Activated naive CD4-positive, alpha-beta T cell treated with anti-CD3 and anti-CD28 coated beads, Interleukin-2, amount 50 U/mL, for 24 hours (primary cell): ENCODE measurements around the gene NTRK1.

Source experiments
- H3K27ac Mint-ChIP-seq: one replicate; pipeline ENCODE4 v1.8.0; 2021; ENCODE audit warnings: mild to moderate bottlenecking, mixed read lengths
- H3K27me3 Mint-ChIP-seq: one replicate; pipeline ENCODE4 v1.8.0; 2021; ENCODE audit warnings: mixed read lengths
- H3K36me3 Mint-ChIP-seq: one replicate; pipeline ENCODE4 v1.8.0; 2021; ENCODE audit warnings: mixed read lengths
- H3K4me1 Mint-ChIP-seq: one replicate; pipeline ENCODE4 v1.8.0; 2021; ENCODE audit warnings: mixed read lengths
- H3K4me3 Mint-ChIP-seq: one replicate; pipeline ENCODE4 v1.8.0; 2021; ENCODE audit warnings: mild to moderate bottlenecking, mixed read lengths
- H3K9me3 Mint-ChIP-seq: one replicate; pipeline ENCODE4 v1.8.0; 2021; ENCODE audit warnings: mixed read lengths

Gene NTRK1

GRCh38 chr1:156877433-156878170, 16.9 kb downstream of the NTRK1 start:
- Mint-ChIP-seq H3K27ac (no peak overlapping the region), H3K27me3 (peaks cover 8% of the 10 kb centered on the region), H3K4me1 (no peaks in the 10 kb centered on the region), H3K9me3 (no peaks in the 10 kb centered on the region), H3K4me3 (no peak overlapping the region), H3K36me3 (no peaks in the 10 kb centered on the region)

GRCh38 chr1:156879876-156880275, 19.2 kb downstream of the NTRK1 start:
- peaks cover 6% of the 10 kb centered on the region for H3K27me3 Mint-ChIP-seq
- H3K4me1 Mint-ChIP-seq, result no peaks in the 10 kb centered on the region
- H3K9me3 Mint-ChIP-seq, result no peaks in the 10 kb centered on the region
- no peak overlapping the region for H3K4me3 Mint-ChIP-seq
- no peaks in the 10 kb centered on the region for H3K36me3 Mint-ChIP-seq
- no peak overlapping the region for H3K27ac Mint-ChIP-seq

- H3K27ac Mint-ChIP-seq, result no peak overlapping the region
- H3K36me3 Mint-ChIP-seq, result no peaks in the 10 kb centered on the region
- peaks cover 5% of the 10 kb centered on the region for H3K27me3 Mint-ChIP-seq
- H3K4me3 Mint-ChIP-seq, result no peak overlapping the region
- H3K9me3 Mint-ChIP-seq, result no peaks in the 10 kb centered on the region
- no peaks in the 10 kb centered on the region for H3K4me1 Mint-ChIP-seq
Measured at GRCh38 chr1:156880473-156880872, 19.8 kb downstream of the NTRK1 start.

GRCh38 chr1:156881101-156881500, 20.4 kb downstream of the NTRK1 start:
- Mint-ChIP-seq H3K27me3 (peaks cover 5% of the 10 kb centered on the region), H3K9me3 (no peaks in the 10 kb centered on the region), H3K4me1 (no peaks in the 10 kb centered on the region), H3K4me3 (no peak overlapping the region), H3K27ac (peak overlapping the region; percentile 31), H3K36me3 (no peaks in the 10 kb centered on the region)

GRCh38 chr1:156881663-156882062, 21.0 kb downstream of the NTRK1 start:
- Mint-ChIP-seq H3K27me3 (peaks cover 9% of the 10 kb centered on the region), H3K4me3 (no peak overlapping the region), H3K9me3 (no peaks in the 10 kb centered on the region), H3K36me3 (no peaks in the 10 kb centered on the region), H3K4me1 (no peaks in the 10 kb centered on the region), H3K27ac (no peak overlapping the region)

GRCh38 chr1:156882543-156882942, 21.9 kb downstream of the NTRK1 start:
- Mint-ChIP-seq H3K4me3 (no peak overlapping the region), H3K9me3 (no peaks in the 10 kb centered on the region), H3K27ac (no peak overlapping the region), H3K4me1 (no peaks in the 10 kb centered on the region), H3K36me3 (no peaks in the 10 kb centered on the region), H3K27me3 (peaks cover 13% of the 10 kb centered on the region)

GRCh38 chr1:156883919-156884318, 23.3 kb downstream of the NTRK1 start:
- no peak overlapping the region for H3K4me3 Mint-ChIP-seq
- no peak overlapping the region for H3K27ac Mint-ChIP-seq
- H3K9me3 Mint-ChIP-seq, result no peaks in the 10 kb centered on the region
- H3K27me3 Mint-ChIP-seq, result peaks cover 16% of the 10 kb centered on the region
- no peaks in the 10 kb centered on the region for H3K4me1 Mint-ChIP-seq
- no peaks in the 10 kb centered on the region for H3K36me3 Mint-ChIP-seq

GRCh38 chr1:156884560-156885184, 24.0 kb downstream of the NTRK1 start:
- Mint-ChIP-seq H3K4me1 (no peaks in the 10 kb centered on the region), H3K4me3 (no peak overlapping the region), H3K36me3 (no peaks in the 10 kb centered on the region), H3K27me3 (peaks cover 20% of the 10 kb centered on the region), H3K27ac (no peak overlapping the region), H3K9me3 (no peaks in the 10 kb centered on the region)

- H3K4me3 Mint-ChIP-seq, result no peak overlapping the region
- peaks cover 20% of the 10 kb centered on the region for H3K27me3 Mint-ChIP-seq
- H3K36me3 Mint-ChIP-seq, result no peaks in the 10 kb centered on the region
- H3K27ac Mint-ChIP-seq, result no peak overlapping the region
- H3K4me1 Mint-ChIP-seq, result no peaks in the 10 kb centered on the region
- H3K9me3 Mint-ChIP-seq, result no peaks in the 10 kb centered on the region
Measured at GRCh38 chr1:156885314-156885713, 24.6 kb downstream of the NTRK1 start.

- Mint-ChIP-seq H3K4me3 (no peak overlapping the region), H3K36me3 (no peaks in the 10 kb centered on the region), H3K4me1 (no peaks in the 10 kb centered on the region), H3K27ac (no peak overlapping the region), H3K9me3 (no peaks in the 10 kb centered on the region), H3K27me3 (peaks cover 20% of the 10 kb centered on the region)
Measured at GRCh38 chr1:156885880-156886355, 25.3 kb downstream of the NTRK1 start.

- Mint-ChIP-seq H3K36me3 (no peaks in the 10 kb centered on the region), H3K4me1 (no peaks in the 10 kb centered on the region), H3K9me3 (no peaks in the 10 kb centered on the region), H3K27ac (no peak overlapping the region), H3K4me3 (no peak overlapping the region), H3K27me3 (peaks cover 21% of the 10 kb centered on the region)
Measured at GRCh38 chr1:156886583-156887281, 26.1 kb downstream of the NTRK1 start.

- H3K27me3 Mint-ChIP-seq, result peaks cover 18% of the 10 kb centered on the region
Measured at GRCh38 chr1:156887317-156887716, 26.7 kb downstream of the NTRK1 start.

GRCh38 chr1:156887734-156888133, 27.1 kb downstream of the NTRK1 start:
- Mint-ChIP-seq H3K9me3 (no peaks in the 10 kb centered on the region), H3K27me3 (peaks cover 18% of the 10 kb centered on the region), H3K27ac (no peak overlapping the region), H3K36me3 (no peaks in the 10 kb centered on the region), H3K4me1 (no peaks in the 10 kb centered on the region), H3K4me3 (no peak overlapping the region)

More at GRCh38 chr1:156887317-156887716, 26.7 kb downstream of the NTRK1 start:
- H3K9me3 Mint-ChIP-seq, result no peaks in the 10 kb centered on the region
- H3K4me3 Mint-ChIP-seq, result no peak overlapping the region
- no peaks in the 10 kb centered on the region for H3K36me3 Mint-ChIP-seq
- no peak overlapping the region for H3K27ac Mint-ChIP-seq
- no peaks in the 10 kb centered on the region for H3K4me1 Mint-ChIP-seq

- H3K9me3 Mint-ChIP-seq, result no peaks in the 10 kb centered on the region
- H3K36me3 Mint-ChIP-seq, result no peaks in the 10 kb centered on the region
- peaks cover 19% of the 10 kb centered on the region for H3K27me3 Mint-ChIP-seq
- H3K4me3 Mint-ChIP-seq, result no peak overlapping the region
- H3K4me1 Mint-ChIP-seq, result peaks cover 7% of the 10 kb centered on the region
- no peak overlapping the region for H3K27ac Mint-ChIP-seq
Measured at GRCh38 chr1:156889802-156890580, 29.3 kb downstream of the NTRK1 start.

- peak overlapping the region; percentile 57 for H3K4me3 Mint-ChIP-seq
- peaks cover 15% of the 10 kb centered on the region for H3K27me3 Mint-ChIP-seq
Measured at GRCh38 chr1:156892190-156893047, 31.8 kb downstream of the NTRK1 start.

More at GRCh38 chr1:156892190-156893047, 31.8 kb downstream of the NTRK1 start:
- Mint-ChIP-seq H3K9me3 (no peaks in the 10 kb centered on the region), H3K4me1 (peaks cover 7% of the 10 kb centered on the region), H3K36me3 (no peaks in the 10 kb centered on the region), H3K27ac (no peak overlapping the region)
